GM19238 (cell line): ENCODE data around the gene SLC25A13.
"Not testable (repeated sequence)": the region's sequence is repeated elsewhere in the genome, so short reads cannot be mapped to it uniquely, and the experiment has no call there.

Source experiments
- DNase-seq: peaks from one replicate; pipeline ENCODE4 v3.0.0; 2011; ENCODE audit warnings: low spot score; ENCODE audit not compliant: insufficient read length

Gene SLC25A13

GRCh38 chr7:96326752-96327151, 4.9 kb upstream of the SLC25A13 start:
- not testable (repeated sequence) for DNase-seq

GRCh38 chr7:96322847-96323461, 1.1 kb upstream of the SLC25A13 start:
- DNase-seq, result no peak

- DNase-seq, result no peak
Observed at GRCh38 chr7:96322373-96322695, 436 bp upstream of the SLC25A13 start.

- no peak for DNase-seq
Observed at GRCh38 chr7:96321031-96321657, 754 bp downstream of the SLC25A13 start.

- DNase-seq, result peak; percentile 10
Observed at GRCh38 chr7:96320442-96320841, 1.5 kb downstream of the SLC25A13 start.

- DNase-seq, result no peak
Observed at GRCh38 chr7:96319439-96319838, 2.5 kb downstream of the SLC25A13 start.

- no peak for DNase-seq
Observed at GRCh38 chr7:96316949-96317348, 4.9 kb downstream of the SLC25A13 start.

- no peak for DNase-seq
Observed at GRCh38 chr7:96315125-96315512, 6.8 kb downstream of the SLC25A13 start.

- no peak for DNase-seq
Observed at GRCh38 chr7:96314402-96315124, 7.3 kb downstream of the SLC25A13 start.

GRCh38 chr7:96313940-96314339, 8.0 kb downstream of the SLC25A13 start:
- no peak for DNase-seq

GRCh38 chr7:96312502-96312901, 9.4 kb downstream of the SLC25A13 start:
- no peak for DNase-seq

- no peak for DNase-seq
Observed at GRCh38 chr7:96311967-96312366, 9.9 kb downstream of the SLC25A13 start.

GRCh38 chr7:96310110-96310509, 11.8 kb downstream of the SLC25A13 start:
- no peak for DNase-seq

GRCh38 chr7:96308950-96309263, 13.0 kb downstream of the SLC25A13 start:
- no peak for DNase-seq

GRCh38 chr7:96308253-96308949, 13.5 kb downstream of the SLC25A13 start:
- DNase-seq, result no peak

- DNase-seq, result no peak
Observed at GRCh38 chr7:96306385-96307125, 15.3 kb downstream of the SLC25A13 start.

- DNase-seq, result no peak
Observed at GRCh38 chr7:96305915-96306314, 16.0 kb downstream of the SLC25A13 start.

GRCh38 chr7:96304573-96304972, 17.3 kb downstream of the SLC25A13 start:
- no peak for DNase-seq

GRCh38 chr7:96303686-96304443, 18.0 kb downstream of the SLC25A13 start:
- no peak for DNase-seq

GRCh38 chr7:96303105-96303685, 18.7 kb downstream of the SLC25A13 start:
- DNase-seq, result no peak

GRCh38 chr7:96300986-96301385, 20.9 kb downstream of the SLC25A13 start:
- no peak for DNase-seq
